AG04449 (cell line): ENCODE results near the gene CCDC158.
"Not testable (repeated sequence)": the region's sequence is repeated elsewhere in the genome, so short reads cannot be mapped to it uniquely, and the experiment has no call there.

Experiments used
- CTCF ChIA-PET: fragments of 350-600 bp; formaldehyde crosslinking; extraction: SDS; loops from one replicate; lab custom pipeline; 2021; ENCODE audit warnings: antibody characterized with exemption; lab: Yijun Ruan, JAX
- POLR2A ChIA-PET: fragments of 400-600, 350-600 bp; formaldehyde crosslinking; extraction: SDS; loops from one replicate; lab custom pipeline; 2020; ENCODE audit warnings: antibody characterized with exemption, inconsistent platforms; lab: Yijun Ruan, JAX
- DNase-seq: peaks from one replicate; pipeline ENCODE4 v3.0.0-alpha.2; 2010; ENCODE audit warnings: low read depth, low spot score
- H3K4me3 ChIP-seq: 2 replicates; pipeline ENCODE4 v1.5.1; 2011; ENCODE audit warnings: low read depth, mild to moderate bottlenecking, control low read depth, low read length
- TF ChIP-seq, protein P1 (sequence below): IDR thresholded peaks from one replicate; pipeline ENCODE4 v1.5.1; 2011; ENCODE audit warnings: mild to moderate bottlenecking, moderate library complexity, low read length, control low read depth, inconsistent platforms; ENCODE audit not compliant: insufficient read depth; ENCODE audit errors: missing control alignments

The CCDC158 gene

GRCh38 chr4:76366737-76367136 lies 54.2 kb downstream of the CCDC158 start:
- no peak overlapping the region for H3K4me3 ChIP-seq
- TF ChIP-seq, protein P1, sequence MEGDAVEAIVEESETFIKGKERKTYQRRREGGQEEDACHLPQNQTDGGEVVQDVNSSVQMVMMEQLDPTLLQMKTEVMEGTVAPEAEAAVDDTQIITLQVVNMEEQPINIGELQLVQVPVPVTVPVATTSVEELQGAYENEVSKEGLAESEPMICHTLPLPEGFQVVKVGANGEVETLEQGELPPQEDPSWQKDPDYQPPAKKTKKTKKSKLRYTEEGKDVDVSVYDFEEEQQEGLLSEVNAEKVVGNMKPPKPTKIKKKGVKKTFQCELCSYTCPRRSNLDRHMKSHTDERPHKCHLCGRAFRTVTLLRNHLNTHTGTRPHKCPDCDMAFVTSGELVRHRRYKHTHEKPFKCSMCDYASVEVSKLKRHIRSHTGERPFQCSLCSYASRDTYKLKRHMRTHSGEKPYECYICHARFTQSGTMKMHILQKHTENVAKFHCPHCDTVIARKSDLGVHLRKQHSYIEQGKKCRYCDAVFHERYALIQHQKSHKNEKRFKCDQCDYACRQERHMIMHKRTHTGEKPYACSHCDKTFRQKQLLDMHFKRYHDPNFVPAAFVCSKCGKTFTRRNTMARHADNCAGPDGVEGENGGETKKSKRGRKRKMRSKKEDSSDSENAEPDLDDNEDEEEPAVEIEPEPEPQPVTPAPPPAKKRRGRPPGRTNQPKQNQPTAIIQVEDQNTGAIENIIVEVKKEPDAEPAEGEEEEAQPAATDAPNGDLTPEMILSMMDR, result no peak
- DNase-seq, result no peak
- CTCF ChIA-PET, result no interaction called here
- POLR2A ChIA-PET, result no interaction called here

DNA sequence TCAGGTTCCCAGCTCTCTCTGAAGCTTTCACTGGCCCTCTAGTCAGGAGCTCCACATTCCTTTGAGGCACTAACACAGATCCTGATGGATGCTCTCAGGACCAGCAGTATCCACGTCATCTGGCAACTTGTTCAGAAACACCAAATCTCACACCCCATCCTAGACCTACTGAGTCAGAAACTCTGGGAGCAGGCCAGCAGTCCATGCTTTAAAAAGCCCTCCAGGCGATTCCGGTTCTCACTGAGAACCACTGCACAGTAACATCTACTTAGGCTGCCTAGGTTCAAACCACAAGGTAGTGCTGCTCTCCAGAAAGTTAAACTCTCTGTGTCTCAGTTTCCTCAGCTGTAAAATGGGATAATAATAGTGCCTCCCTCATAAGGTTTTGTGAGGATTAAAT lies 55.3 kb downstream of the CCDC158 start:
- ChIA-PET POLR2A (no interaction called here), CTCF (interaction anchor here (1.3 to 1.8 kb wide), 3 partner anchors 11 to 186 kb away, joined by 3 to 7 read pairs (median 5); no protein-coding TSS in a partner anchor)
- TF ChIP-seq, protein P1, result no peak
- no peak for DNase-seq
- H3K4me3 ChIP-seq, result no peak overlapping the region

GRCh38 chr4:76364763-76365162 lies 56.2 kb downstream of the CCDC158 start:
- POLR2A ChIA-PET, result no interaction called here
- CTCF ChIA-PET, result interaction anchor here (1.3 to 1.8 kb wide), 3 partner anchors 12 to 185 kb away, joined by 3 to 7 read pairs (median 5); no protein-coding TSS in a partner anchor

DNA sequence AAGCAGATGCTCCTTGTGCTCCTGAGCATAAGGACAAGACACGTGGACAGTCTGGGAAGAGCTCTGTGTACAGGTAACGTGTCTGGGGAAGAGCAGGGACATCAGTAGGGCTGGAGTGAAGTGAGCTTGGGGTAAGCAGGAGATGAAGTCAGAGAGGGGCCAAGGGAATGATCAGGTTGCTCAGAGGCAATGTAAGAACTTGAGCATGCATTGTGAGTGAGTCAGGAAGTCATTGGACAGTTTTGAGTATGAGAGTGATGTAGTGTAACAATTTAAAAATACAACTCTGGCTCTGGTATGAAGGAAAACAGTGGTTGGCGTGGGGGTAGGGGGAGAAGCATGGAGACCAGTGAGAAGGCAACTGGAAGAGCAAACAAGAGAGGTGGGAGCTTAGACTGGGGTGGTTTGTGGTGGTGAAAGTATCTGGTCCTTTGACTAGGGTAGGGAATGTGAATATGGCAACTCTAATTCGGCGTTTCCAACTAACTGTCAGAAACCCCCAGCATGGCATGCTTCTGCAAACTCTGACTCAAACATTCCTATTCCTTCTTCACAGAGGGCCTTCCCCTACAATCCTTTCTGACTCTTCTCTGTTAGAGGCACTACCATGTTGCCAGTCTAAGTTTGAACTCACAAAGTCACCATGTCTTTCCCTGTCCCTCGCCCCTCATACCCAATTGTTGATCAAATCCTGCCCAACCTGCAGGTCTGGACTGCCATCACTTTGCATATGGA lies 57.2 kb downstream of the CCDC158 start:
- ChIA-PET CTCF (interaction anchor here (0.7 kb wide), 1 partner anchor 14 kb away, joined by 3 read pairs; no protein-coding TSS in a partner anchor), POLR2A (interaction anchor here (0.6 kb wide), 1 partner anchor 9 kb away, joined by 4 read pairs; no protein-coding TSS in a partner anchor)
- TF ChIP-seq, protein P1, result no peak
- no peak overlapping the region for H3K4me3 ChIP-seq
- DNase-seq, result no peak

More at GRCh38 chr4:76364763-76365162, 56.2 kb downstream of the CCDC158 start:
- TF ChIP-seq, protein P1, result no peak
- no peak for DNase-seq
- H3K4me3 ChIP-seq, result no peak overlapping the region

- no peak overlapping the region for H3K4me3 ChIP-seq
- DNase-seq, result no peak
- ChIA-PET POLR2A (no interaction called here), CTCF (no interaction called here)
- TF ChIP-seq, protein P1, result no peak
Measured at GRCh38 chr4:76361689-76362412, 59.1 kb downstream of the CCDC158 start.

GRCh38 chr4:76359881-76360466 lies 61.0 kb downstream of the CCDC158 start:
- POLR2A ChIA-PET, H3K4me3 ChIP-seq, DNase-seq, CTCF ChIA-PET: not testable (repeated sequence)
